ENCODE measurements around the gene ODAD3.
"Not testable (repeated sequence)": the region's sequence is repeated elsewhere in the genome, so short reads cannot be mapped to it uniquely, and the experiment has no call there.

ODAD3 gene

DNA sequence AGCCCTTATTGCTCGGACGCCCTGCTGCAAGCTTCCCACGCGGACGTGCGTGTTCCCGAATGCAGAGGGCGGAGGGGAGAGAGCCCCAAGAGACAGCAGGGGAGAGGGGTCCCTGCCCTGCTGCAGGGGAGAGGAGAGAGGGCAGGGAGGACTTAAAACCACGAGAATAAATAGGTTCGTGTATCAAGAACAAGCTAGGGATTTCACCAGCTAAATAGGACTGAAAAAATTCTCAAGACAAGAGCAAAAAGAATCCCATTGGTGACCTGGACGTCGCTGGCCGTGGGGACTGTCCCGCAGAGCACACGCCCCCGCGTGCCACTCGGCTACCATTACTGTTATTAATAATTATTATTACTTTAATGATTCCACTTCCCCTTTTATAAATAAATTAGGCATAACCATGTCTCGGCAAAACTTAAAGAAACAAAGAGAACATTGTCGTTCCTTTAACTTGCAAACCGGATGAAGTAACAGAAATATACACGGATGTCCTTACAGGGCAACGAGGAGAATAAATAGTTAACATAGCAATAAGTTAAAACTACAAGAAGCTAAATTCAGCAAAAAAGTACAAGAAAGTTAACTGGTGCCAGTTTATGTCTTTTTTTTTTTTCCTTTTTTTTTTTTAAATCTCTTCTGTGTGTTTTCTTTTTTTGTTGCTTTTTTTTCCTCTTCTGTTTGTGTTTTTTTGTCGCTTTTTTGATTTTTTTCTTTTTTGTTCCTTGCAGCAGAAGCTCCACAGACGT is 17.1 kb upstream of the ODAD3 start:
- H3K27ac Mint-ChIP-seq, result no peak overlapping the region
- no peak overlapping the region for H3K4me3 Mint-ChIP-seq
- no peak for ATAC-seq

DNA sequence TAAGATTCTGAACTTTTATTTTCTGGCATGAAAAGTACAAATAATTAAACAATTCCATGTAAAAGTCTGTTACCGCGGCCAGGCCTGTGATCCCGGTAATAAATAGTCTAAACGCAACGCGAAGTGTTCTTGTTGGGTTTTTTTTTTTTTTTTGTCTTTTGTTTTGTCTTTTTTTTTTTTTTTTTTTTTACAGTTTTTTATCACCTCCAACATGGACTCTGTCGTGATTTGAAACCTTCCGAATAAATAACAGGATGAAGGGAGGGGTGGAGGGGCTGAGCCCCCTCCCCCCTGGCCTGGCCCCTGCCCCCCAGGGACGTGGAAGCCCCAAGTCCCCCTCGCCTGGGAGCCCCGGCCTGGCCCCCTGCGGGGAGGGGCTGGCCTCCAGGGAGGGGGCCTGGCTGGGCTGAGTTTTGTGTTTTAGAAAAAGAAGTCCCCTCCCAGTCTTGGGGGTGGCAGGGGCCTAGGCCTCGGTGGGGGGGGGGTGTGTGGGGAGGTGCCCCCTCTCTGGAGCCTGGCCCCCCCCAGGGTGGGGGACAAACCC is 16.5 kb upstream of the ODAD3 start:
- no peak for DNase-seq
- Mint-ChIP-seq H3K9me3 (no peaks in the 10 kb centered on the region), H3K4me3 (no peak overlapping the region), H3K4me1 (no peaks in the 10 kb centered on the region), H3K27ac (no peak overlapping the region), H3K27me3 (peaks cover 12% of the 10 kb centered on the region)
- ATAC-seq, result peak; percentile 8

More for the DNA sequence above, 17.1 kb upstream of the ODAD3 start:
- Mint-ChIP-seq H3K27me3 (peaks cover 12% of the 10 kb centered on the region), H3K9me3 (no peaks in the 10 kb centered on the region), H3K4me1 (no peaks in the 10 kb centered on the region)
- no peak for DNase-seq

DNA sequence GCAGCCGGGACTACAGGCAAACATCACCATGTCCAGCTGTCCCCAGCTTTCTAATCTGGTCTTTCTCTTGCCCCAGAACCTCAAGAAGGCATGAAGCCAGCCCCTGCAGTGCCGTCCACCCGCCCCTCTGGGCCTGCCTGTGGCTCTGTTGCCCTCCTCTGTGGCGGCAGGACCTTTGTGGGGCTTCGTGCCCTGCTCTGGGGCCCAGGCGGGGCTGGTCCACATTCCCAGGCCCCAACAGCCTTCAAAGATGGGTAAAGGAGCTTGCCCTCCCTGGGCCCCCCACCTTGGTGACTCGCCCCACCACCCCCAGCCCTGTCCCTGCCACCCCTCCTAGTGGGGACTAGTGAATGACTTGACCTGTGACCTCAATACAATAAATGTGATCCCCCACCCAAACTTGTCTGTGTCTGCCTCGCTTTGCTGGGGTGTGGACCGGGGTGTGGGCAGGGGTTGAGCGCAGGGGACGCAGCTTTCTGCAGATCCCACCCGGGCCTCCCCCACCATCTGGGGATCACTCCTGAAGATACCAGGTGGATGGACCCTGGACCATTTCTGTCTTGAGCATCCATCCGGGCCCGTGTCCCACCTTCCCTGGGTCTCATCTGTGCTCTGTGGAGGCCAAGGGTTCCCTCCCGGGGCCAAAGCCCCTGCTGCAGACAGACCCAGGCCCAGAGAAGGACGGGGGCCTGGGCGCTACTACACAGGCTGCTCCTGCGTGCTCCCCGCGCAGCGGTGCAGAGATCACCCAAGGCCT is 15.8 kb upstream of the ODAD3 start:
- Mint-ChIP-seq H3K27me3 (peaks cover 9% of the 10 kb centered on the region), H3K9me3 (no peaks in the 10 kb centered on the region), H3K4me3 (no peak overlapping the region), H3K27ac (no peak overlapping the region), H3K4me1 (no peaks in the 10 kb centered on the region)
- ATAC-seq, result no peak
- DNase-seq, result no peak

DNA sequence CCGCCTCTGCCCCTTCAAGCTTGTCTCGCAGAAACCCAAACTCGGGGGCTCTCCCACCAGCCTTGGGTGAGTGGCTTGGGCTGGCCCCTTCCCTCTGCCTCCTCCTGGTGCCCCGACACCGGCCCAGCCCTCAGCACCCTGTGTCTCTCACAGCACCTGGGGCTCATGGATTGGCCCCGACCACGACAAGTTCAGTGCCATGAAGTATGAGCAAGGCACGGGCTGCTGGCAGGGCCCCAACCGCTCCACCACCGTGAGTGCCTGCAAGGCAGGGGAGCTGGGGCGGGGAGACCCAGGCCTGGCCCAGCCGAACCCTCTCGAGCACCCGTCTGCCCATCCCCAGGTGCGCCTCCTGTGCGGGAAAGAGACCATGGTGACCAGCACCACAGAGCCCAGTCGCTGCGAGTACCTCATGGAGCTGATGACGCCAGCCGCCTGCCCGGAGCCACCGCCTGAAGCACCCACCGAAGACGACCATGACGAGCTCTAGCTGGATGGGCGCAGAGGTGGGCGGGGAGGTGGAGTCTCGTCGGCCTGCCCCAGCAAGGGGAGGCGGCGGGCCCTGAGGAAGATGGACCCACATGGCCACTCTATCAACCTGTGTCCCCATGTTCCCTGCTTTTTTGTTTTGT is 14.1 kb upstream of the ODAD3 start:
- no peak for ATAC-seq
- no peaks in the 10 kb centered on the region for H3K4me1 Mint-ChIP-seq
- H3K9me3 Mint-ChIP-seq, result no peaks in the 10 kb centered on the region
- no peak overlapping the region for H3K27ac Mint-ChIP-seq
- no peak overlapping the region for H3K4me3 Mint-ChIP-seq
- no peak for DNase-seq
- peaks cover 5% of the 10 kb centered on the region for H3K27me3 Mint-ChIP-seq

DNA sequence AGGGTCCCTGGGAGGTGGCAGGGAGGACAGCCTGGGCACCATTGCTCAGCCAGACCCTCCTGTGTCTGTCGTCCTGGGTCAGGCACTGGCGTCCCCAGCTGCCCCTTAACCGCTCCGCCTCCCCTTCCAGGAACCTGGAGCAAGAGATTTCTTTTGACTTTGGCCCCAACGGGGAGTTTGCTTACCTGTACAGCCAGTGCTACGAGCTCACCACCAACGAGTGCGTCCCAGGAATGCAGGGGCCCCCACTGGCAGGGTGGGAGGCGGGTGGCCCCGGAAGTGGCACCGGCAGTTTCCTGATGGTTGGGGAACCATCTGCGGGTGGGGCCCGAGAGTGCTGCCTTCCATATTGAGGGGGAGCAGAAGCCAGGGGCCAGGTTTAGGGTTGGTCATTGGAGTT is 13.5 kb upstream of the ODAD3 start:
- no peak for DNase-seq
- H3K4me3 Mint-ChIP-seq, result no peak overlapping the region
- no peaks in the 10 kb centered on the region for H3K9me3 Mint-ChIP-seq

DNA sequence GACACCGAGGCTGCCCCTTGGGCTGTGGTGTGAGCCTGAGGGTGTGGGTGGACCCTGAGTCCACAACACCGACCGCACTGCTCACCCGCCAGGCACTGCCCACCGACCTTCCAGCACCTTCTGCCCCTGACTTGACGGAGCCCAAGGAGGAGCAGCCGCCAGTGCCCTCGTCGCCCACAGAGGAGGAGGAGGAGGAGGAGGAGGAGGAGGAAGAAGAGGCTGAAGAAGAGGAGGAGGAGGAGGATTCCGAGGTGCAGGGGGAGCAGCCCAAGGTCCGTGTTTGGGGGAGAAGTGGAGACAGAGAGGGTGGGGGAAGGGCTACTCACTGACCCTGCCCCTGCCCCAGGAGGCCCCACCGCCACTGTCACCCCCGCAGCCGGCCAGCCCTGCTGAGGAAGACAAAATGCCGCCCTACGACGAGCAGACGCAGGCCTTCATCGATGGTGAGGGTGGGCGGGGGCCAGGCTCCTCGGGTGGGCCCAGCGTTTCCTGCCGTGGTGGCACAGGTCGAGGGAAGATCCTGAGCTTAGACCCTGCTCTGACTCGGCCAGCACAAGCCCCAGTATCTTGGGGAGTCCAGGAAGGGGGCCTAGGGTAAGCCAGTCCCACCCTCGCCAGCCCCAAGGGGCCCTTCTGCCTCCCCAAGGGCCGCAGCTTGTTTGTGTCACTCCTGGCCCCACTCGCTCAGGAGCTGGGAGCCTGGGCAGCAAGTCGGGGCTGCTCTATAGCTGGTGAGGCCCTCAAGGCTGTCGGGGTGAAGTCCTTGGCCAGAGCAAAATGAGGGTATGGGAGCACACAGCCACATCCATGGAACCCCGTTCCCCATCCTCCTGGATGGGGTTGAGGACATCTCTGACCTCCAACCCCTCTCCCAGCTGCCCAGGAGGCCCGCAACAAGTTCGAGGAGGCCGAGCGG is 12.7 kb upstream of the ODAD3 start:
- Mint-ChIP-seq H3K4me3 (no peak overlapping the region), H3K4me1 (no peaks in the 10 kb centered on the region), H3K9me3 (no peaks in the 10 kb centered on the region), H3K27ac (no peak overlapping the region), H3K27me3 (peaks cover 3% of the 10 kb centered on the region)
- ATAC-seq (peak; percentile 16), DNase-seq (no peak)

More for the DNA sequence above, 13.5 kb upstream of the ODAD3 start:
- Mint-ChIP-seq H3K27ac (no peak overlapping the region), H3K27me3 (peaks cover 5% of the 10 kb centered on the region), H3K4me1 (no peaks in the 10 kb centered on the region)
- ATAC-seq, result no peak

DNA sequence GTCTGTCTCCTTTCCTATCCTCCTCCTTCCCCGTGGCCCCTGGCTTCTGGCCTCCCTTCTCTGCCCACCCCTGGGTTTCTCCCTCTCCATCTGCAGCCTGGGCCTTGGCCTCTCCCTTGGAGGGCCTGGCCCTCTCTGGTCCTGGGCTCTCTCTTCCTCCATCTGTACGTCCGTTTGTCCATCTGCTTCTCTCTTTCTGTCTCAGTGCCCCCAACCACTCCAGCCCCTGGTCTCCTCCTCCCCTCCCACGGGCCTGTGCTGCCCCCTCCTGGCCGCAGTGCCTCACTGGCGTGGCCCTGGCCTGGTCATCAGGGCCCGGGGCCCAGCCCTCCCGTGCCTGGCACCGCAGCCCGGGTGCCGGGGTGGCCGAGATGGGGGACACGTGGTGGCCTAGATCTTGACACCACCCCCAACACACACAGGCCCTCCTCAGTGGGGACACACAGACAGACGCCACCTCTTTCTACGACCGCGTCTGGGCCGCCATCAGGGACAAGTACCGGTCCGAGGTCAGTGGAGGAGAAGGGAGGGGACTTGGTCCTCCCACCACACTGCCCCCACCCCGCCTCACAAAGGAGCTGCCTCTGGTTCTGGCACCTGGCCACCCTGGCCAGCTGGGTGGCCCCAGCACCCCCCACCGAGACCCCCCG is 11.9 kb upstream of the ODAD3 start:
- H3K4me3 Mint-ChIP-seq, result no peak overlapping the region
- H3K9me3 Mint-ChIP-seq, result no peaks in the 10 kb centered on the region
- H3K27me3 Mint-ChIP-seq, result no peaks in the 10 kb centered on the region
- peak; percentile 47 to 48 for DNase-seq
- peak; percentile 62 for ATAC-seq
- peaks cover 5% of the 10 kb centered on the region for H3K4me1 Mint-ChIP-seq
- H3K27ac Mint-ChIP-seq, result no peak overlapping the region

DNA sequence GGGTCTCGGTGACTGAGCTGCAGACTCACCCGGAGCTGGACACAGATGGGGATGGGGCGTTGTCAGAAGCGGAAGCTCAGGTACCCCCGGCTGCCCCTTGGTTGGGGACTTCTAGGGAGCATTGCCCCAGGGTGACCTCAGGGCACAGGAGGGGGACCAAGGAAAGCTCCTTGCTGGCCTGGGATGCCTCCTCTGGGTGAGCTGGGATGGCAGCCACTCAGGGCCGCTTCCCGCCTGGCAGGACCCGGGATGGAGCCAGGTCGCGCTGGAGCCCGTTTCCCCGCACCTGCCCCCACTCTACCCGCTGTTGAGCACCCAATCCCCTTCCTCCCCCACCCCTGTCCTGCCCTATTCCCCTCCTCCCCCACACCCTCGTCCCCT is 11.3 kb upstream of the ODAD3 start:
- H3K27ac Mint-ChIP-seq, result no peak overlapping the region
- H3K27me3 Mint-ChIP-seq, result no peaks in the 10 kb centered on the region
- ATAC-seq, result no peak
- H3K9me3 Mint-ChIP-seq, result no peaks in the 10 kb centered on the region
- H3K4me1 Mint-ChIP-seq, result peaks cover 7% of the 10 kb centered on the region
- H3K4me3 Mint-ChIP-seq, result no peak overlapping the region
- DNase-seq, result no peak

DNA sequence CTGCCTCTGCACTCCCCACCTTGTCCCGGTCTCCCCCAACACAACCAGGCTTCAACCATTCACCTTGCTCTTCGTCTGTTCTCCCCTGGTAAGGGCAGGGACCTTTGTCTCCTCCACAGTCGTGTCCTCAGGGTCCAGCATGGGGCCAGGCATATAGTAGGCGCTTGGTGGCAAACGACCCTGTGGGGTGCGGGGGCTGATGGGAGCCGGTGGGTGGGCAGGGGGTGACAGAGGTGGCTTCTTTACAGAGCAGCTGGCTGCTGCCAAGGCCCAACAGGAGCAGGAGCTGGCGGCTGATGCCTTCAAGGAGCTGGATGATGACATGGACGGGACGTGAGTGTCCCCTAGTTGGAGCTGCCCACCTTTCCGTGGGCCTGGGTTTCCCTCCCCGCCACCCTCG is 10.2 kb upstream of the ODAD3 start:
- no peak for DNase-seq
- Mint-ChIP-seq H3K9me3 (no peaks in the 10 kb centered on the region), H3K4me3 (no peak overlapping the region), H3K27me3 (no peaks in the 10 kb centered on the region), H3K4me1 (peaks cover 14% of the 10 kb centered on the region), H3K27ac (peak overlapping the region in 1 of 2 donors; percentile 63)
- no peak for ATAC-seq

DNA sequence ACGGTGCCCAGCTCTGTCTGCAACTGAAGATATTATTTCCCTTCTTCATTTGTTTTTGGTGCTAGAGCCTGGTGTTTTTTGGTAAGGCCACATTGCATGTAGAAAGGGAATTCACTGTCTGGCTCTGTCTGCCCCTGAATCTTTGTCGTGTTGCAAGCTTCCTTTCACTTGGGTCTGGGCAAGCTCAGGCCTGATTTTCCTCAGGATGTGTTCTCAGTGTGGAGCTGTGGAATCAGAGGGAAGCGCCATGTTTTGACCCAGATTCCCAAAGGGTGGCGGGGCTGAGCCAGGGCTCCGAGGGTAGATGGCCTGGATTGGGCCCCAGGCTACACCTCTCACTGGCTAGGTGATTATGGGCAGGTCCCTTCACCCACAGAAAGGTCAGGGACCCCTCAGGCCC is 9.1 kb upstream of the ODAD3 start:
- H3K27ac Mint-ChIP-seq, result peak overlapping the region in 1 of 2 donors; percentile 66
- H3K27me3 Mint-ChIP-seq, result no peaks in the 10 kb centered on the region
- DNase-seq, result no peak
- no peak for ATAC-seq
- no peaks in the 10 kb centered on the region for H3K9me3 Mint-ChIP-seq
- peaks cover 14% of the 10 kb centered on the region for H3K4me1 Mint-ChIP-seq
- H3K4me3 Mint-ChIP-seq, result no peak overlapping the region

DNA sequence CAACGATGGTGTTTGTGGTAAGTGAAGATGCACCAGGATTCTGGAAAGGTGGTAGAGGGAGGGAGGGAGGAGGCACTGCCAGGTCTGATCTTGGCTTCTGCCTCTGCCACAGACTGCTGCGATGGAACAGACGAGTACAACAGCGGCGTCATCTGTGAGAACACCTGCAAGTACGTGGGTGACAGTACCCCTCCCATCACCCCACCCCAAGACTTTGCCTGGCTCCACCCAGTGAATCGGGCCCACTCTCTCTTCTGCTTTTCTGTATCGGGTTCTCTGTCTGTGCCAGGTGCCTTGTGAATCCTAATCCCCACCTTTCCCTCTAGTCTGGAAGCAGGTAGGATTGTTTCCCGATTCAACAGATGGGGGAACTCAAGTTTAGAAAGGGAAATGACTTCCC is 3.0 kb upstream of the ODAD3 start:
- no peaks in the 10 kb centered on the region for H3K27me3 Mint-ChIP-seq
- H3K9me3 Mint-ChIP-seq, result no peaks in the 10 kb centered on the region
- H3K27ac Mint-ChIP-seq, result peak overlapping the region in 1 of 2 donors; percentile 78
- ATAC-seq (no peak), DNase-seq (no peak)
- peak overlapping the region; percentile 37 to 100 for H3K4me3 Mint-ChIP-seq
- peaks cover 47% of the 10 kb centered on the region for H3K4me1 Mint-ChIP-seq

DNA sequence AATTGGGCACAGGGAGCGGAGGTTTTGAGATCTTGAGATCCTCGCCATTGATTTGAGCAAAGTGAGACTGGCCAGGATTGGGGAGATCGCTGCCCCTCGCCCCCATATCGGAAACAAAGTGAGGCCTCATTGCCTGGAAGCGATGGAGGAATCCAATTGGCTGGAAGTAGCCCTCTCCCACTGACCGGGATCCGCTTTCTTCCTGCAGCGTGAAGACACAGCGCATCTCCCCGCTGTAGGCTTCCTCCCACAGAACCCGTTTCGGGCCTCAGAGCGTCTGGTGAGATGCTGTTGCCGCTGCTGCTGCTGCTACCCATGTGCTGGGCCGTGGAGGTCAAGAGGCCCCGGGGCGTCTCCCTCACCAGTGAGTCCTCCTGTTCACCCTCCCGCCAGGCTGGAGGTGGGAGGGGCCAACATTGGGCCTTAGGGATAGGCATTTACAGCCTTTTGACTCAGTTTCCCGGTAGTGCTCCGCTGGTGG is 952 bp upstream of the ODAD3 start:
- DNase-seq, result peak in 1 of 2 donors; percentile 27
- peaks cover 38% of the 10 kb centered on the region for H3K4me1 Mint-ChIP-seq
- peak overlapping the region; percentile 99 to 100 for H3K4me3 Mint-ChIP-seq
- no peaks in the 10 kb centered on the region for H3K27me3 Mint-ChIP-seq
- no peaks in the 10 kb centered on the region for H3K9me3 Mint-ChIP-seq
- H3K27ac Mint-ChIP-seq, result peak overlapping the region; percentile 99 to 100
- no peak for ATAC-seq

DNA sequence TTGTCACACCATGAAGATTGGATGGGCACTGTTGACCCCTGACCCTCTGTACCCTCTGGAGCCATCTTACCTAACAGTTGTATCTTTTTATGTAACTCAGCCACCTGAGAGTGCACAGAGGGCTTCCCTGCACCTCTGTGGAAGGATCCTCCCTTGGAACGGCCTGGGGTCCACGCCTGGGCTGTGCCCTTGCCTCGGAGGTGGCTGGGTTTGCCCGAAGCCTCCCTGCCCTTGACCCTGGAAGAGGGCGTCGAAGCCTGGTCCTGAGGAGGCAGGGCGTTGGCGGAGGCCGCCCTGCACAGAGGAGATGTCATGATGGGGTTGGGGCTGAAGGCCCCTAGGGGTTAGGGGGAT is 241 bp downstream of the ODAD3 start:
- ATAC-seq (peak; percentile 32), DNase-seq (no peak)
- H3K27me3 Mint-ChIP-seq, result no peaks in the 10 kb centered on the region
- peaks cover 33% of the 10 kb centered on the region for H3K4me1 Mint-ChIP-seq
- peak overlapping the region; percentile 99 to 100 for H3K4me3 Mint-ChIP-seq
- peak overlapping the region in 1 of 2 donors; percentile 99 for H3K27ac Mint-ChIP-seq
- H3K9me3 Mint-ChIP-seq, result no peaks in the 10 kb centered on the region

DNA sequence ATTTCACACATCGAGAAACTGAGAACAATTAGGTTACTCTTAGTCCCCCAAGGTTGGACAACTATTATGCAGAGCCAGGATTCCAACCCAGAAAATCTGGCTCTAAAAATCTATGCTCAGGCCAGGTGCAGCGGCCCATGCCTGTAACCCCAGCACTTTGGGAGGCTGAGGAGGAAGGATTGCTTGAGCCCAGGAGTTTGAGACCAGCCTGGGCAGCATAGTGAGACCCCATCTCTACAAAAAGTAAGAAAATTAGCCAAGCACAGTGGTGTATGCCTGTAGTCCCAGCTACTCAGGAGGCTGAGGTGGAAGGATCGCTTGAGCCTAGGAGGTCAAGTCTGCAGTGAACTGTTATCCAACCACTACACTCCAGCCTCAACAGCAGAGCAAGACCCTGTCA is 1.4 kb downstream of the ODAD3 start:
- not testable (repeated sequence) for ATAC-seq, H3K4me3 Mint-ChIP-seq, H3K27ac Mint-ChIP-seq, H3K27me3 Mint-ChIP-seq, H3K9me3 Mint-ChIP-seq, DNase-seq
- H3K4me1 Mint-ChIP-seq, result peaks cover 33% of the 10 kb centered on the region

Data from stimulated activated naive CD8-positive, alpha-beta T cell treated with anti-CD3 and anti-CD28 coated beads, Interleukin-15, amount 100 ng/mL, for 72 hours (primary cell).